Activated CD4-positive, alpha-beta T cell treated with anti-CD3 and anti-CD28 coated beads for 36 hours (primary cell): ENCODE measurements around the gene SEMA3E. TPM values are rescaled to one million over a fixed set of nuclear protein-coding genes. Genes with fewer than 3 reads are reported as not detected.
"Not testable (repeated sequence)": the region's sequence is repeated elsewhere in the genome, so short reads cannot be mapped to it uniquely, and the experiment has no call there.

Experiments
- ATAC-seq: fragments of 200-7000 bp; cut with Tn5 transposase; one replicate; pipeline ENCODE4 v1.10.0; 2021; ENCODE audit warnings: mild to moderate bottlenecking, moderate library complexity
- CTCF ChIA-PET: fragments of 350-600 bp; sonication (Branson Sonifier 250); formaldehyde crosslinking; loops from one replicate; lab custom pipeline; 2021; ENCODE audit warnings: antibody characterized with exemption; lab: Charles Lee
- POLR2A ChIA-PET: fragments of 350-600 bp; sonication (Branson Sonifier 250); formaldehyde crosslinking; loops from one replicate; lab custom pipeline; 2021; ENCODE audit warnings: antibody characterized with exemption, inconsistent platforms; lab: Charles Lee
- DNase-seq: peaks from one replicate; pipeline ENCODE4 v3.0.0-alpha.2; 2020
- H3K27ac Mint-ChIP-seq: one replicate; pipeline ENCODE4 v1.8.0; 2021; ENCODE audit warnings: mixed read lengths
- H3K27me3 Mint-ChIP-seq: one replicate; pipeline ENCODE4 v1.8.0; 2021; ENCODE audit warnings: mixed read lengths
- H3K36me3 Mint-ChIP-seq: one replicate; pipeline ENCODE4 v1.8.0; 2021; ENCODE audit warnings: low read depth, mixed read lengths
- H3K4me1 Mint-ChIP-seq: one replicate; pipeline ENCODE4 v1.8.0; 2021; ENCODE audit warnings: mixed read lengths
- H3K4me3 Mint-ChIP-seq: one replicate; pipeline ENCODE4 v1.8.0; 2021; ENCODE audit warnings: mild to moderate bottlenecking, moderate library complexity, mixed read lengths
- H3K9me3 Mint-ChIP-seq: one replicate; pipeline ENCODE4 v1.8.0; 2021; ENCODE audit warnings: low read depth, mixed read lengths
- intact Hi-C, 2 experiments: fragments of 100-400 bp; cut with DNase I in 1 of 2; cut with micrococcal nuclease in 1 of 2; formaldehyde crosslinking; loops; one replicate each; pipeline versions ENCODE4 v1.14.2 to v1.15.1; 2022 to 2024; cut with DNase I, micrococcal nuclease
- total RNA-seq, 2 experiments: library from RNA; stranded (reverse); gene quantifications; one replicate each; pipeline ENCODE4 v1.2.3, GENCODE V29; 2021

Gene SEMA3E
- total RNA-seq, 2 experiments from 2014 or later: not detected

GRCh38 chr7:83586281-83586680, 62.7 kb downstream of the SEMA3E start:
- DNase-seq (no peak), ATAC-seq (no peak)
- H3K27ac Mint-ChIP-seq: no peak overlapping the region
- no peaks in the 10 kb centered on the region for H3K27me3 Mint-ChIP-seq
- ChIA-PET POLR2A (no interaction called here), CTCF (no interaction called here)
- H3K4me3 Mint-ChIP-seq: no peak overlapping the region
- H3K36me3 Mint-ChIP-seq: no peaks in the 10 kb centered on the region
- no peaks in the 10 kb centered on the region for H3K4me1 Mint-ChIP-seq
- intact Hi-C loops: no loop called here
- no peaks in the 10 kb centered on the region for H3K9me3 Mint-ChIP-seq

- no peaks in the 10 kb centered on the region for H3K9me3 Mint-ChIP-seq
- intact Hi-C loops: no loop called here
- ATAC-seq: no peak
- no peaks in the 10 kb centered on the region for H3K36me3 Mint-ChIP-seq
- H3K4me1 Mint-ChIP-seq: no peaks in the 10 kb centered on the region
- no peak overlapping the region for H3K27ac Mint-ChIP-seq
- no peaks in the 10 kb centered on the region for H3K27me3 Mint-ChIP-seq
- no peak overlapping the region for H3K4me3 Mint-ChIP-seq
- ChIA-PET POLR2A (no interaction called here), CTCF (no interaction called here)
- DNase-seq: no peak
Measured at GRCh38 chr7:83581667-83582435, 67.1 kb downstream of the SEMA3E start.

GRCh38 chr7:83579740-83580139, 69.2 kb downstream of the SEMA3E start:
- POLR2A ChIA-PET: no interaction called here
- DNase-seq: no peak
- H3K4me3 Mint-ChIP-seq: no peak overlapping the region
- no peaks in the 10 kb centered on the region for H3K27me3 Mint-ChIP-seq
- CTCF ChIA-PET: interaction anchor here (1.2 kb wide), 1 partner anchor 65 kb away, joined by 3 read pairs; no protein-coding TSS in a partner anchor
- intact Hi-C loops: no loop called here
- no peak for ATAC-seq
- H3K27ac Mint-ChIP-seq: no peak overlapping the region
- H3K9me3 Mint-ChIP-seq: no peaks in the 10 kb centered on the region
- H3K36me3 Mint-ChIP-seq: no peaks in the 10 kb centered on the region
- H3K4me1 Mint-ChIP-seq: no peaks in the 10 kb centered on the region

- H3K4me1 Mint-ChIP-seq: no peaks in the 10 kb centered on the region
- H3K36me3 Mint-ChIP-seq: no peaks in the 10 kb centered on the region
- CTCF ChIA-PET: no interaction called here
- H3K9me3 Mint-ChIP-seq: no peaks in the 10 kb centered on the region
- intact Hi-C loops: no loop called here
- H3K27me3 Mint-ChIP-seq: no peaks in the 10 kb centered on the region
- ATAC-seq: no peak
- H3K4me3 Mint-ChIP-seq: no peak overlapping the region
- H3K27ac Mint-ChIP-seq: no peak overlapping the region
- POLR2A ChIA-PET: no interaction called here
- DNase-seq: no peak
Measured at GRCh38 chr7:83575436-83575835, 73.5 kb downstream of the SEMA3E start.

GRCh38 chr7:83574616-83575015, 74.3 kb downstream of the SEMA3E start:
- no peaks in the 10 kb centered on the region for H3K9me3 Mint-ChIP-seq
- CTCF ChIA-PET: no interaction called here
- H3K36me3 Mint-ChIP-seq: no peaks in the 10 kb centered on the region
- POLR2A ChIA-PET: no interaction called here
- no peaks in the 10 kb centered on the region for H3K27me3 Mint-ChIP-seq
- intact Hi-C loops: no loop called here
- no peaks in the 10 kb centered on the region for H3K4me1 Mint-ChIP-seq
- no peak for ATAC-seq
- no peak overlapping the region for H3K4me3 Mint-ChIP-seq
- no peak overlapping the region for H3K27ac Mint-ChIP-seq
- no peak for DNase-seq

- no peaks in the 10 kb centered on the region for H3K27me3 Mint-ChIP-seq
- intact Hi-C loops: no loop called here
- CTCF ChIA-PET: no interaction called here
- POLR2A ChIA-PET: no interaction called here
- DNase-seq: no peak
- no peak for ATAC-seq
- H3K4me3 Mint-ChIP-seq: no peak overlapping the region
- no peaks in the 10 kb centered on the region for H3K4me1 Mint-ChIP-seq
- H3K9me3 Mint-ChIP-seq: peaks cover 3% of the 10 kb centered on the region
- no peak overlapping the region for H3K27ac Mint-ChIP-seq
- H3K36me3 Mint-ChIP-seq: no peaks in the 10 kb centered on the region
Measured at GRCh38 chr7:83562960-83563359, 86.0 kb downstream of the SEMA3E start.

- H3K4me3 Mint-ChIP-seq: no peak overlapping the region
- intact Hi-C loops: no loop called here
- ATAC-seq (no peak), DNase-seq (no peak)
- CTCF ChIA-PET: no interaction called here
- no peak overlapping the region for H3K27ac Mint-ChIP-seq
- peaks cover 2% of the 10 kb centered on the region for H3K9me3 Mint-ChIP-seq
- POLR2A ChIA-PET: no interaction called here
- H3K4me1 Mint-ChIP-seq: no peaks in the 10 kb centered on the region
- no peaks in the 10 kb centered on the region for H3K27me3 Mint-ChIP-seq
- no peaks in the 10 kb centered on the region for H3K36me3 Mint-ChIP-seq
Measured at GRCh38 chr7:83562289-83562688, 86.7 kb downstream of the SEMA3E start.

GRCh38 chr7:83559887-83560286, 89.1 kb downstream of the SEMA3E start:
- DNase-seq (no peak), ATAC-seq (no peak)
- POLR2A ChIA-PET: no interaction called here
- no peaks in the 10 kb centered on the region for H3K27me3 Mint-ChIP-seq
- intact Hi-C loops: no loop called here
- H3K9me3 Mint-ChIP-seq: no peaks in the 10 kb centered on the region
- CTCF ChIA-PET: no interaction called here
- H3K4me1 Mint-ChIP-seq: no peaks in the 10 kb centered on the region
- no peak overlapping the region for H3K4me3 Mint-ChIP-seq
- no peak overlapping the region for H3K27ac Mint-ChIP-seq
- H3K36me3 Mint-ChIP-seq: no peaks in the 10 kb centered on the region

GRCh38 chr7:83552556-83552955, 96.4 kb downstream of the SEMA3E start:
- H3K36me3 Mint-ChIP-seq, H3K27me3 Mint-ChIP-seq, H3K27ac Mint-ChIP-seq, POLR2A ChIA-PET, H3K4me1 Mint-ChIP-seq, intact Hi-C loops, ATAC-seq, H3K4me3 Mint-ChIP-seq, DNase-seq, H3K9me3 Mint-ChIP-seq, CTCF ChIA-PET: not testable (repeated sequence)

- Mint-ChIP-seq H3K9me3 (peaks cover 10% of the 10 kb centered on the region), H3K4me3 (no peak overlapping the region), H3K4me1 (no peaks in the 10 kb centered on the region), H3K27ac (no peak overlapping the region), H3K36me3 (no peaks in the 10 kb centered on the region), H3K27me3 (no peaks in the 10 kb centered on the region)
- CTCF ChIA-PET: no interaction called here
- intact Hi-C loops: no loop called here
- DNase-seq (no peak), ATAC-seq (no peak)
- POLR2A ChIA-PET: no interaction called here
Measured at GRCh38 chr7:83550100-83550499, 98.8 kb downstream of the SEMA3E start.

GRCh38 chr7:83548250-83548649, 100.7 kb downstream of the SEMA3E start:
- H3K27me3 Mint-ChIP-seq: no peaks in the 10 kb centered on the region
- H3K4me3 Mint-ChIP-seq: no peak overlapping the region
- no peaks in the 10 kb centered on the region for H3K36me3 Mint-ChIP-seq
- no peaks in the 10 kb centered on the region for H3K4me1 Mint-ChIP-seq
- ChIA-PET POLR2A (no interaction called here), CTCF (no interaction called here)
- peaks cover 8% of the 10 kb centered on the region for H3K9me3 Mint-ChIP-seq
- DNase-seq (no peak), ATAC-seq (no peak)
- intact Hi-C loops: no loop called here
- no peak overlapping the region for H3K27ac Mint-ChIP-seq

GRCh38 chr7:83547526-83547925, 101.4 kb downstream of the SEMA3E start:
- H3K4me1 Mint-ChIP-seq: no peaks in the 10 kb centered on the region
- POLR2A ChIA-PET: no interaction called here
- H3K9me3 Mint-ChIP-seq: peaks cover 7% of the 10 kb centered on the region
- intact Hi-C loops: no loop called here
- DNase-seq (no peak), ATAC-seq (no peak)
- no peak overlapping the region for H3K27ac Mint-ChIP-seq
- no peak overlapping the region for H3K4me3 Mint-ChIP-seq
- H3K36me3 Mint-ChIP-seq: no peaks in the 10 kb centered on the region
- CTCF ChIA-PET: no interaction called here
- no peaks in the 10 kb centered on the region for H3K27me3 Mint-ChIP-seq
